HL-60 (cell line): ENCODE results near the gene GNLY.

Source experiments
- CTCF ChIP-seq: IDR thresholded peaks from one replicate; pipeline ENCODE4 v1.5.1; 2011; ENCODE audit warnings: low read length, control low read depth, inconsistent platforms; ENCODE audit not compliant: insufficient read depth
- GABPA ChIP-seq: IDR thresholded peaks from 2 replicates; pipeline ENCODE4 v1.6.1; 2012; ENCODE audit warnings: low read depth
- POLR2AphosphoS5 ChIP-seq: IDR thresholded peaks from 2 replicates; pipeline ENCODE4 v1.6.1; 2012; ENCODE audit warnings: low read depth
- REST ChIP-seq: IDR thresholded peaks from 2 replicates; pipeline ENCODE4 v1.6.1; 2012; ENCODE audit warnings: low read depth; ENCODE audit not compliant: insufficient replicate concordance

- no peak for TF ChIP-seq CTCF
- TF ChIP-seq POLR2AphosphoS5: no peak
- no peak for TF ChIP-seq REST
- no peak for TF ChIP-seq GABPA
Measured at GRCh38 chr2:85651097-85651496, 43.1 kb upstream of the GNLY start.
